ENCODE data around the gene PATE3. TPM values are rescaled to one million over a fixed set of nuclear protein-coding genes. Genes with fewer than 3 reads are reported as not detected.

The PATE3 gene
- total and polyA plus RNA-seq, 2 of the 8 experiments (the other 6 are each of a cell fraction or from before 2014, with no cell fraction given), result not detected

GRCh38 chr11:125743681-125744080 is 44.2 kb upstream of the PATE3 start:
- no peak overlapping the region for H3K56ac ChIP-seq (replicated peaks; ENCODE audit: insufficient read length, low read depth, low read length)
- H2BK15ac ChIP-seq (ENCODE audit: low read length), result no peak overlapping the region
- H3K27me3 ChIP-seq (replicated peaks in 1 of 4; ENCODE audit: control insufficient read depth in 3 of 4, extremely low read depth in 1 of 4, insufficient read depth in 3 of 4, low read length in 3 of 4), result no peaks in the 10 kb centered on the region
- H3K36me3 ChIP-seq (ENCODE audit: control insufficient read depth in 2 of 4, insufficient read depth in 4 of 4, low read length in 3 of 4), result no peaks in the 10 kb centered on the region
- CTCF ChIA-PET (ENCODE audit: partially characterized antibody), result interaction anchor here (0.7 kb wide), 1 partner anchor 19 kb away, joined by 3 read pairs; no protein-coding TSS in a partner anchor
- H3K4me1 ChIP-seq (replicated peaks in 1 of 4; ENCODE audit: control insufficient read depth in 3 of 4, insufficient read depth in 4 of 4, low read length in 3 of 4), result no peaks in the 10 kb centered on the region
- no peaks in the 10 kb centered on the region for H3K79me1 ChIP-seq (ENCODE audit: low read depth, low read length)
- H3K4ac ChIP-seq (replicated peaks; ENCODE audit: insufficient read length, low read depth, low read length), result no peak overlapping the region
- H2BK120ac ChIP-seq (replicated peaks; ENCODE audit: low read depth, low read length), result no peak overlapping the region
- POLR2A ChIA-PET (ENCODE audit: partially characterized antibody), result interaction anchor here (0.5 kb wide), 1 partner anchor 72 kb away, joined by 3 read pairs; no protein-coding TSS in a partner anchor
- H3K4me2 ChIP-seq (ENCODE audit: insufficient read depth in 1 of 2, low read depth in 2 of 2, low read length in 2 of 2), result no peak overlapping the region
- no peak overlapping the region for H4K91ac ChIP-seq (replicated peaks; ENCODE audit: insufficient read length, low read length)
- no peak for DNase-seq (ENCODE audit: low read depth in 1 of 2, low spot score in 2 of 2)
- no peak overlapping the region for H2AK5ac ChIP-seq (ENCODE audit: low read depth, low read length)
- H3K27ac ChIP-seq (ENCODE audit: low read depth, low read length), result no peak overlapping the region
- H3K23ac ChIP-seq (ENCODE audit: insufficient read length), result no peak overlapping the region
- H4K8ac ChIP-seq (ENCODE audit: extremely low read depth, insufficient read depth, low read length), result no peak overlapping the region
- no peaks in the 10 kb centered on the region for H3K79me2 ChIP-seq (ENCODE audit: control insufficient read depth in 1 of 2, insufficient read depth in 2 of 2, low read length in 2 of 2)
- no peaks in the 10 kb centered on the region for H3K9me3 ChIP-seq (ENCODE audit: insufficient read depth in 2 of 2, low read depth in 1 of 2, low read length in 1 of 2)
- no peak overlapping the region for H2AFZ ChIP-seq (ENCODE audit: low read length)
- H4K5ac ChIP-seq (ENCODE audit: insufficient read length, low read depth, low read length), result no peak overlapping the region
- no peak overlapping the region for H3K9ac ChIP-seq (replicated peaks in 1 of 4; ENCODE audit: extremely low read depth in 1 of 4, low read depth in 3 of 4, low read length in 3 of 4)
- FAIRE-seq, result no peak
- WGBS, 2 experiments (ENCODE audit: extremely low coverage in 1 of 2, insufficient coverage in 1 of 2, insufficient read length in 1 of 2, insufficient replicate concordance in 2 of 2, low coverage in 1 of 2, low lambda C conversion rate in 2 of 2, missing lambda C conversion rate in 1 of 2), result 83% methylated on average over 1 of the region's 1 CpG; no CpG with 5 or more reads in 1 of the 2 experiments
- H3K14ac ChIP-seq (ENCODE audit: insufficient read length), result no peak overlapping the region
- H4K20me1 ChIP-seq (replicated peaks in 1 of 2; ENCODE audit: control insufficient read depth in 1 of 2, insufficient read depth in 2 of 2, low read length in 2 of 2), result no peaks in the 10 kb centered on the region
- H3K23me2 ChIP-seq (ENCODE audit: low read depth, low read length), result no peaks in the 10 kb centered on the region
- H2BK5ac ChIP-seq (ENCODE audit: low read depth, low read length), result no peak overlapping the region
- H2BK12ac ChIP-seq (ENCODE audit: low read depth, low read length), result no peak overlapping the region
- no peak for TF ChIP-seq FOSL1 (IDR thresholded peaks at IDR 0.05; ENCODE audit: insufficient read depth, low read depth, low read length)
- TF ChIP-seq EZH2 (IDR thresholded peaks at IDR 0.05; ENCODE audit: low read depth, low read length, severe bottlenecking), result no peak
- no peak for TF ChIP-seq CBX8 (IDR thresholded peaks at IDR 0.05; ENCODE audit: borderline replicate concordance, low read depth, low read length)
- no peak for TF ChIP-seq SP4 (IDR thresholded peaks at IDR 0.05; ENCODE audit: low read length)
- TF ChIP-seq RBBP5 (IDR thresholded peaks at IDR 0.05; ENCODE audit: borderline replicate concordance, low read depth, low read length), result no peak
- no peak for TF ChIP-seq ZNF274 (IDR thresholded peaks at IDR 0.05; ENCODE audit: borderline replicate concordance, extremely low read depth, low read length)
- no peak for TF ChIP-seq SRF (IDR thresholded peaks at IDR 0.05; ENCODE audit: low read depth, low read length)
- TF ChIP-seq ATF2 (IDR thresholded peaks at IDR 0.05; ENCODE audit: low read length), result no peak
- no peak for TF ChIP-seq EGR1 (IDR thresholded peaks at IDR 0.05; ENCODE audit: borderline replicate concordance, low read depth, low read length)
- TF ChIP-seq SP1 (IDR thresholded peaks at IDR 0.05; ENCODE audit: low read depth, low read length), result no peak
- TF ChIP-seq TCF12 (IDR thresholded peaks at IDR 0.05; ENCODE audit: low read depth, low read length), result no peak
- H3K18ac ChIP-seq (ENCODE audit: extremely low read depth, low read length), result no peak overlapping the region
- H3K4me3 ChIP-seq (ENCODE audit: extremely low read depth in 1 of 4, insufficient read depth in 2 of 4, low read depth in 3 of 4, low read length in 4 of 4), result no peak overlapping the region
- H2BK20ac ChIP-seq (ENCODE audit: low read length), result no peak overlapping the region
